Liver (tissue), 3 donors: ENCODE results near the gene CDC27.

Source experiments
- CTCF ChIP-seq: fragments of 150-350 bp; IDR thresholded peaks from 2 replicates; pipeline ENCODE4 v1.5.1; 2017; ENCODE audit warnings: improper control_type of control experiment, low read depth, low read length; ENCODE audit not compliant: missing input control
- FOXA1 ChIP-seq: IDR thresholded peaks from 2 replicates; pipeline ENCODE4 v1.6.1; 2016; ENCODE audit warnings: antibody characterized with exemption
- NR2F2 ChIP-seq: IDR thresholded peaks from 2 replicates; pipeline ENCODE4 v1.6.1; 2016; ENCODE audit warnings: antibody characterized with exemption
- RAD21 ChIP-seq, 2 donors: IDR thresholded peaks; 2 replicates each; pipeline ENCODE4 v1.6.1; 2016; ENCODE audit warnings: antibody characterized with exemption in 2 of 2, mild to moderate bottlenecking in 2 of 2
- RXRA ChIP-seq, 2 donors: IDR thresholded peaks; 2 replicates each; pipeline ENCODE4 v1.6.1; 2017 to 2018; ENCODE audit warnings: antibody characterized with exemption in 2 of 2, mild to moderate bottlenecking in 1 of 2
- TAF1 ChIP-seq: conservative IDR thresholded peaks from 2 replicates; pipeline ENCODE4 v1.6.1; 2016; ENCODE audit warnings: antibody characterized with exemption, mild to moderate bottlenecking
- YY1 ChIP-seq: IDR thresholded peaks from 2 replicates; pipeline ENCODE4 v1.6.1; 2016; ENCODE audit warnings: antibody characterized with exemption, mild to moderate bottlenecking
- ZBTB33 ChIP-seq: IDR thresholded peaks from 2 replicates; pipeline ENCODE4 v1.6.1; 2016; ENCODE audit warnings: antibody characterized with exemption
- TF ChIP-seq, protein P1 (sequence below): IDR thresholded peaks from 2 replicates; pipeline ENCODE4 v1.6.1; 2016; ENCODE audit warnings: antibody characterized with exemption, mild to moderate bottlenecking
- TF ChIP-seq, protein P2 (sequence below): IDR thresholded peaks from 2 replicates; pipeline ENCODE4 v1.6.1; 2016; ENCODE audit warnings: antibody characterized with exemption
- donor health status: healthy.
- donor health status: healthy.

DNA sequence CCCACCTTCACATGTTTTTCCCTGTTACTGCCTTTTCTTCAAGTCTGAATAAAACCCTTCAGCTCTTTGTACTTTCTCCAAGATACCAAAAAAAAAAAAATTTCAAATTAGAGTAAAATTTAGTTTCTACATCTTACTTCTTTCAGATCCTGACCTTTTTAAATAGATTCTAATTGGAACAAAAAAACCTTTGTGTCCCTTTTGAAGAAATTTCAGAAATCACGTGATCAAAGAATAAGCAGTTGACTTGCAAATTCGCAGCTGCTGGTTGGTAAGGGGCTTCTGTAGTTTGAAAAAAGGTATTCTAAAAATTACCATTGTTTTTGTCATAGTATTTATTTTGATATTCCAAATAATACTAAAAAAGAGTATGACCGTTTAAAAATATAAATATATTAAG, 71.7 kb downstream of the CDC27 start:
- no peak for TF ChIP-seq CTCF
- no peak for TF ChIP-seq YY1
- TF ChIP-seq TAF1, result no peak
- TF ChIP-seq RXRA (IDR thresholded peaks at IDR 0.05), result no peak
- no peak for TF ChIP-seq NR2F2
- TF ChIP-seq, protein P1, sequence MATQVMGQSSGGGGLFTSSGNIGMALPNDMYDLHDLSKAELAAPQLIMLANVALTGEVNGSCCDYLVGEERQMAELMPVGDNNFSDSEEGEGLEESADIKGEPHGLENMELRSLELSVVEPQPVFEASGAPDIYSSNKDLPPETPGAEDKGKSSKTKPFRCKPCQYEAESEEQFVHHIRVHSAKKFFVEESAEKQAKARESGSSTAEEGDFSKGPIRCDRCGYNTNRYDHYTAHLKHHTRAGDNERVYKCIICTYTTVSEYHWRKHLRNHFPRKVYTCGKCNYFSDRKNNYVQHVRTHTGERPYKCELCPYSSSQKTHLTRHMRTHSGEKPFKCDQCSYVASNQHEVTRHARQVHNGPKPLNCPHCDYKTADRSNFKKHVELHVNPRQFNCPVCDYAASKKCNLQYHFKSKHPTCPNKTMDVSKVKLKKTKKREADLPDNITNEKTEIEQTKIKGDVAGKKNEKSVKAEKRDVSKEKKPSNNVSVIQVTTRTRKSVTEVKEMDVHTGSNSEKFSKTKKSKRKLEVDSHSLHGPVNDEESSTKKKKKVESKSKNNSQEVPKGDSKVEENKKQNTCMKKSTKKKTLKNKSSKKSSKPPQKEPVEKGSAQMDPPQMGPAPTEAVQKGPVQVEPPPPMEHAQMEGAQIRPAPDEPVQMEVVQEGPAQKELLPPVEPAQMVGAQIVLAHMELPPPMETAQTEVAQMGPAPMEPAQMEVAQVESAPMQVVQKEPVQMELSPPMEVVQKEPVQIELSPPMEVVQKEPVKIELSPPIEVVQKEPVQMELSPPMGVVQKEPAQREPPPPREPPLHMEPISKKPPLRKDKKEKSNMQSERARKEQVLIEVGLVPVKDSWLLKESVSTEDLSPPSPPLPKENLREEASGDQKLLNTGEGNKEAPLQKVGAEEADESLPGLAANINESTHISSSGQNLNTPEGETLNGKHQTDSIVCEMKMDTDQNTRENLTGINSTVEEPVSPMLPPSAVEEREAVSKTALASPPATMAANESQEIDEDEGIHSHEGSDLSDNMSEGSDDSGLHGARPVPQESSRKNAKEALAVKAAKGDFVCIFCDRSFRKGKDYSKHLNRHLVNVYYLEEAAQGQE, result no peak
- TF ChIP-seq RAD21 (IDR thresholded peaks at IDR 0.05), result no peak
- TF ChIP-seq, protein P2, sequence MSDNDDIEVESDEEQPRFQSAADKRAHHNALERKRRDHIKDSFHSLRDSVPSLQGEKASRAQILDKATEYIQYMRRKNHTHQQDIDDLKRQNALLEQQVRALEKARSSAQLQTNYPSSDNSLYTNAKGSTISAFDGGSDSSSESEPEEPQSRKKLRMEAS, result no peak
- no peak for TF ChIP-seq ZBTB33
- TF ChIP-seq FOXA1, result no peak
